ENCODE data around the gene COA8.

The COA8 gene

GRCh38 chr14:103625356-103626095 is 62.8 kb downstream of the COA8 start:
- peak overlapping the region in 9 of 10 experiments; percentile 5 to 60 (median 39); a peak in 13 of 20 replicates for H3K4me3 ChIP-seq
- H3K4me1 ChIP-seq, result peaks cover 45 to 64% (median 57%) of the 10 kb centered on the region in 10 experiments
- no peak for TF ChIP-seq Cebpa-rat (IDR thresholded peaks at IDR 0.05)
- peak overlapping the region; percentile 78 to 99 (median 93) for H3K4me2 ChIP-seq
- peaks cover 0 to 1% (median 0%) of the 10 kb centered on the region in 11 experiments; a peak in 1 of 22 replicates for H3K36me3 ChIP-seq
- H4K20me1 ChIP-seq, result peaks cover 8 to 28% (median 10%) of the 10 kb centered on the region in 11 experiments
- H3K9me3 ChIP-seq (replicated peaks in 1 of 11), result no peaks in the 10 kb centered on the region
- H3K27me3 ChIP-seq, result no peaks in the 10 kb centered on the region
- peak overlapping the region in 10 of 11 experiments; percentile 0 to 70 (median 62); a peak in 19 of 22 replicates for H3K27ac ChIP-seq
- H3K9ac ChIP-seq, result peak overlapping the region in 10 of 11 experiments; percentile 6 to 71 (median 57); a peak in 16 of 22 replicates

DNA sequence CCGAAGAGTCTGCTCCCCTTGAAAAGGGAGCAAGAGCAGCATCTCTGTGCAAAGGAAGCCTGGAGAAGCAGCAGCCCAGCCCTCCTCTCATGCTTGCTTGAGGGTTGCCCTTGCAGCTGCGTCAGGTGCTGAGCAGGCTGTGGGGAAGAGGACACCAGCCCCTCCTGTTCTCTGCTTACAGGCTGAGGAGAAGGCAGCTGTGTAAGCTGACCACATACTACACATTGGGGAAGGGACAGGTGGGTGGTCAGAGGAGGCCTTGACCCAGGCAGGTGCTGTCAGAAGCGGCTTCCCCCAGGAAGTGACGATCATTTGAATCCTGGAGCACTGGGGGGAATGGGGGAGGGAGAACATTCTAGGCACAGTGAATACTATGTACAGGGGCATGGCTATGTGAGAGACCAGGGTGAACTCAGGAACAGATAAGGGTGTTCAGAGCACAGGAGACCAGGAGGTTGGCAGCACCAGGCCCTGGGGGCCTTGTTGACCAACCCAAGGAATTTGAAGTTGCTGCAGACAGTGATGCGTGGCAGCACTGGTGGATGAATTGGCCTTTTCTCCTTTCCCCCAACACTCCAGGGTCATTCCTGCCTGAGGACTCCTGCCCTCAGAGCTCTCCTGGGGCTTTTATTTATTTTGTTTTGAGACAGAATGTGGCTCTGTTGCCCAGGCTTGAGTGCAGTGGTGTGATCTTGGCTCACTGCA is 63.5 kb downstream of the COA8 start:
- Histone ChIP-seq H3K4me2 (peak overlapping the region in 9 of 11 experiments; percentile 87 to 99 (median 93); a peak in 19 of 22 replicates), H3K4me1 (peaks cover 53 to 71% (median 64%) of the 10 kb centered on the region in 10 experiments), H3K27ac (peak overlapping the region in 2 of 11 experiments; percentile 4 to 65; a peak in 1 of 22 replicates), H3K4me3 (peak overlapping the region in 1 of 10 experiments; percentile 11; a peak in 1 of 20 replicates), H3K9me3 (replicated peaks in 1 of 11) (no peaks in the 10 kb centered on the region), H3K27me3 (no peaks in the 10 kb centered on the region), H4K20me1 (peaks cover 16 to 35% (median 18%) of the 10 kb centered on the region in 11 experiments), H3K36me3 (peaks cover 0 to 9% (median 3%) of the 10 kb centered on the region in 11 experiments; a peak in 8 of 22 replicates), H3K9ac (0 out of 22 replicates have a peak overlapping the region, but pooled peaks of 1 of the 11 experiments have one; percentile 23)
- no peak for TF ChIP-seq Cebpa-rat (IDR thresholded peaks at IDR 0.05)

- Histone ChIP-seq H3K36me3 (peaks cover 4 to 19% (median 12%) of the 10 kb centered on the region in 11 experiments; a peak in 19 of 22 replicates), H3K4me1 (peaks cover 63 to 76% (median 68%) of the 10 kb centered on the region in 10 experiments), H3K9ac (peak overlapping the region in 9 of 11 experiments; percentile 90 to 98 (median 96); a peak in 17 of 22 replicates), H3K4me3 (peak overlapping the region in 2 of 10 experiments; percentile 86 to 98; a peak in 2 of 20 replicates), H3K4me2 (peak overlapping the region; percentile 89 to 99 (median 95)), H3K27ac (peak overlapping the region in 8 of 11 experiments; percentile 89 to 97 (median 95); a peak in 16 of 22 replicates), H3K9me3 (replicated peaks in 1 of 11) (no peaks in the 10 kb centered on the region), H3K27me3 (no peaks in the 10 kb centered on the region), H4K20me1 (peaks cover 26 to 46% (median 28%) of the 10 kb centered on the region in 11 experiments)
- TF ChIP-seq Cebpa-rat (IDR thresholded peaks at IDR 0.05), result no peak
Measured at GRCh38 chr14:103627073-103628025, 64.6 kb downstream of the COA8 start.

DNA sequence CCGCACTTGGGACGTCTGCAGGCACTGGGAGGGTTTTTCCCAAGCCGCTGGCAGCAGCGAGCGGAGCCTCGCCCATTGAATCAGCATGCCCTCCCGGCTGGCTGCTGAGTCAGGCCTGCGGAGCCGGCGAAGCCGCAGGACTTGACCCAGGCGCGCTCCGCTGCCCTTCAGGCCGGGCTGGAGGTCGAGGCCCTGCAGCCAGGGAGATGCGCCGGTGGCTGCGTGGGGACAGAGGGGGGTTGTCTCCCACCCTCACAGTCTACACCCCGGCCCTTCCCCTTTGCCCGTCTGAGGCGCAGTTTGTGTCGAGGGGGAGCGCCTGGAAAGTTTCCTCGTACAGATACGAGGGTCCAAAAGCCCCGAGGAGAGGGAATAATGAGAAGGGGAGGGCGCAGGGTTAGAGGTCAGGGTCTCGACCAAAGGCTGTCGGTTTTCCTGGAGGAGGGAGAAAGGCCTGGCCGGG is 65.5 kb downstream of the COA8 start:
- Histone ChIP-seq H3K9me3 (replicated peaks in 1 of 11) (no peaks in the 10 kb centered on the region), H3K4me3 (peak overlapping the region; percentile 86 to 99 (median 98)), H3K27me3 (no peaks in the 10 kb centered on the region), H3K27ac (peak overlapping the region; percentile 89 to 98 (median 95)), H3K36me3 (peaks cover 4 to 28% (median 19%) of the 10 kb centered on the region in 11 experiments; a peak in 21 of 22 replicates), H4K20me1 (peaks cover 35 to 55% (median 37%) of the 10 kb centered on the region in 11 experiments), H3K4me2 (peak overlapping the region; percentile 80 to 99 (median 95)), H3K9ac (peak overlapping the region; percentile 90 to 98 (median 96)), H3K4me1 (peaks cover 62 to 83% (median 69%) of the 10 kb centered on the region in 10 experiments)
- TF ChIP-seq Cebpa-rat (IDR thresholded peaks at IDR 0.05), result no peak

- Histone ChIP-seq H3K27me3 (no peaks in the 10 kb centered on the region), H3K4me2 (peak within 1 kb of the TSS; percentile 80 to 99 (median 96)), H3K9me3 (replicated peaks in 1 of 11) (no peaks in the 10 kb centered on the region), H3K4me3 (peak within 1 kb of the TSS; percentile 86 to 99 (median 98)), H3K4me1 (peaks cover 55 to 81% (median 69%) of the 10 kb centered on the region in 10 experiments), H3K36me3 (peaks cover 7 to 35% (median 23%) of the 10 kb centered on the region in 11 experiments; a peak in 21 of 22 replicates), H4K20me1 (peaks cover 42 to 61% (median 44%) of the 10 kb centered on the region in 11 experiments), H3K9ac (peak within 1 kb of the TSS; percentile 90 to 98 (median 96)), H3K27ac (peak within 1 kb of the TSS; percentile 89 to 98 (median 95))
- TF ChIP-seq Cebpa-rat (IDR thresholded peaks at IDR 0.05), result no peak
Measured at GRCh38 chr14:103628684-103629502, 66.1 kb downstream of the COA8 start, which contains the start of gene KLC1. KLC1 (plus strand) TSS chr14:103629211; CDS start chr14:103654565, 25,354 bp downstream.

- H3K4me2 ChIP-seq, result peak overlapping the region; percentile 79 to 99 (median 96)
- H3K9me3 ChIP-seq (replicated peaks in 1 of 11), result no peaks in the 10 kb centered on the region
- H4K20me1 ChIP-seq, result peaks cover 49 to 68% (median 51%) of the 10 kb centered on the region in 11 experiments
- peaks cover 54 to 81% (median 68%) of the 10 kb centered on the region in 10 experiments for H3K4me1 ChIP-seq
- no peaks in the 10 kb centered on the region for H3K27me3 ChIP-seq
- H3K36me3 ChIP-seq, result peaks cover 8 to 39% (median 27%) of the 10 kb centered on the region in 11 experiments; a peak in 21 of 22 replicates
- TF ChIP-seq Cebpa-rat (IDR thresholded peaks at IDR 0.05), result no peak
- peak overlapping the region; percentile 86 to 99 (median 98) for H3K4me3 ChIP-seq
- peak overlapping the region; percentile 89 to 98 (median 95) for H3K27ac ChIP-seq
- H3K9ac ChIP-seq, result peak overlapping the region; percentile 90 to 98 (median 96)
Measured at GRCh38 chr14:103629503-103630121, 66.9 kb downstream of the COA8 start.
